ENCODE data around the gene BFSP1.

BFSP1 gene

GRCh38 chr20:17556837-17557674, 25.9 kb upstream of the BFSP1 start:
- DNase-seq, result peak; percentile 66 to 85

DNA sequence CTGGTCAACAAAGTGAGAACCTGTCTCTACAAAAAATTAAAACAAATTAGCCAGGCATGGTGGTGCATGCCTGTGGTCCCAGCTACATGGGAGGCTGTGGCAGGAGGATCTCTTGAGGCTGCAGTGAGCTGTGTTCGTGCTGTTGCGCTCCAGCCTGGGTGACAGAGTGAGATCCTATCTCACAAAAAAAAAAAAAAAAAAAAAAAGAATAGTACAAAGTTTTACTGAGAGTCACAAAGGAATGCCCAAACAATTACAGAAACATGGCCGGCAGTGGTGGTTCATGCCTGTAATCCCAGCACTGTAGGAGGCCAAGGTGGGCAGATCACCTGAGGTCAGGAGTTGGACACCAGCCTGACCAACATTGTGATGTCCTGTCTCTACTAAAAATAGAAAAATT, 23.9 kb upstream of the BFSP1 start:
- DNase-seq, result no peak

DNA sequence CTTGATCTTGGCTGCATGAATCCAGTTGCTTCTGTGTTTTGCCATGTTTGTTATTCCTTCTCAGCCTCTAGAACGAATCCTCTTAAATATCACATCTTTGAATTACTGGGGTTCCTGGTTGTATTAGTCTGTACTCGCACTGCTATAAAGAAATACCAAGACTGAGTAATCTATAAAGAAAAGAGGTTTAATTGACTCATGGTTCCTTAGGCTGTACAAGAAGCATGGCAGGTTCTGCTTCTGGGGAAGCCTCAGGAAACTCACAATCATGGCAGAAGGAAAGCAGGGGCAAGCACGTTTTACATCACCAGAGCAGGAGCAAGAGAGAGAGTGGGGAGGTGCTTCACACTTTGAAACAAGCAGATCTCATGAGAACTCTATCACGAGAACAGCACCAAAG, 18.0 kb upstream of the BFSP1 start:
- no peak for DNase-seq

DNA sequence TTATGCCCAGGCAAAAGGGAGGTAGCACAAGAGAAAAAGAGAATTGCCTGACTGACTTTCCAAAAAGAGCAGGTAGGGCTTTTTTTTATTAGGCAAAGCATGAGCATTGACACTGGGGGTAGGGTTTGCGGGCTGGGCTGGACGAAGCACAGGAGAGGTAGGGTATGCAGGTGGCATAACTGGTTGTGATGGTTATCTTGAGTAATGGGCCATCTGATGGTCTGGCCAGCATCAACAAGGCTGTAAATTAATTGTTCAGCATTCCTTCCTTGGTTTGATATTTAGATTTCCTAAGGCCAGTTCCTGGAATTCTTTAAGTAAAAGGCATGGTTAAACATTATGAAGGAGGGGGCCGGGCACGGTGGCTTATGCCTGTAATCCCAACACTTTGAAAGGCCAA, 13.9 kb upstream of the BFSP1 start:
- DNase-seq, result no peak

DNA sequence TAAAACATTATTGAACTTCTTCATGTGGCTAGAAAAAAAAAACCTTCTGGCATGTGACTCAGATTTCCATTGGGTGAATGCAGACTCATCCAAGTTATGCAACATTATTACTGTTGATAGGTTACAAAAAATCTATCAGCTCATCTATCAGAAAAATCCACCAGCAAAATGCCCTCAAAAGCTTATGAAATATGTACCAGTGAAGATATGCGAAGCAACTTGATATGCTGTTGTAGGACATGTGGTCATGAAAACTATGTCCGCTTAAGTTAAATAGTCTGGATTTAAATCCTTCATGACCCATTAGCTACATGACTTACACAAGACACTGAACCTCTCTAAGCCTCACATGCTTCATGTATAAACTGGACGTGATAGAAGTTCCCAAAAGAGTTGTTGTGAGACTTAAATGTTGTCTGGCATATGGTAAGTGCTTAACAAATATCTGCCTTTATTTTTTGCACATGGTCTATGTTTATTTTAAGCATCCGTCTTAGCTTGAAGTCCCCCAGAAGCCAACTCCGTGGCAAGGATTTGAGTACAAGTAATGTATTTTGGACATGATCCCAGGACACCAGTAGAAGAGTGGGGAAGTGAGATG, 12.5 kb upstream of the BFSP1 start:
- no peak for DNase-seq

GRCh38 chr20:17542993-17543412, 11.8 kb upstream of the BFSP1 start:
- no peak for DNase-seq

- no peak for DNase-seq
Observed at GRCh38 chr20:17542481-17542880, 11.3 kb upstream of the BFSP1 start.

- DNase-seq, result no peak
Observed at GRCh38 chr20:17541996-17542395, 10.8 kb upstream of the BFSP1 start.

DNA sequence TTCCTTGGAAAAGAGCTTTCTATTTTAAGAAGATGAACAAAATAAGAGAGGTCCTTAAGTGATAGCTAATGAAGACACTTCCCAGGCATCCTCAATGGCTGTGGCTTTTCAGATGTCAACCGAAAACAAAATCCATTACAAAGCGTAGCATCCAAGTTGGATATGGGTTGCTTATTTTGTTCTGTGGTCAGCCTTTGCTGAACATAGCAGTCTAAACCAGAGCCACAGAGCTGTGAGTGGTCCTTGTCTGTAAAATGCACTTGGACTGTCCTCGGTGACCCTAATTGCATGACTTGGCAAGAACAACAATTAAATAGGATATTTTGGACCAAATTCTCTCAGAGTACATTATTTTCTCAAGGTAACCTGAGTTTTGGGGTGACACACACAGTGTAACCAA, 10.4 kb upstream of the BFSP1 start:
- DNase-seq, result no peak

- DNase-seq, result no peak
Observed at GRCh38 chr20:17538517-17539170, 7.5 kb upstream of the BFSP1 start.

GRCh38 chr20:17537959-17538358, 6.8 kb upstream of the BFSP1 start:
- DNase-seq, result no peak

GRCh38 chr20:17536944-17537444, 5.8 kb upstream of the BFSP1 start:
- peak; percentile 79 to 82 for DNase-seq

DNA sequence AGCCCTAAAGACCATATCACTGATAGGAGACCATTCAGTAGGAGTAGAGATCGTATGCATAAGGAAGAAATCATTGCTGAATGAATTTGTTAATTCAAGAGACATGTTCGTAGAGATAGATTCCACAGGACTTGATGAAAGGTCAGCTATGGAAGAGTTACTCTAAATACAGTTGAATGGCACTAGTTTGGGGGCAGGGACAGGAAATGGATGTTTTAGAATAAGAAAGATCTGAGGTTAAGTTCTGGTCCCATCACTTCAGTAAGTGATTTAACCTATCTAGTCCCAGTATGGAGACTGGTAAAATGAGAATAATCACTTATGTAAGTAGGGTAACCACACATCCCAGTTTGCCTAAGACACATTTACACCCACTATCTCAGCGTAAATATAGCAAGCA, 2.9 kb upstream of the BFSP1 start:
- no peak for DNase-seq

DNA sequence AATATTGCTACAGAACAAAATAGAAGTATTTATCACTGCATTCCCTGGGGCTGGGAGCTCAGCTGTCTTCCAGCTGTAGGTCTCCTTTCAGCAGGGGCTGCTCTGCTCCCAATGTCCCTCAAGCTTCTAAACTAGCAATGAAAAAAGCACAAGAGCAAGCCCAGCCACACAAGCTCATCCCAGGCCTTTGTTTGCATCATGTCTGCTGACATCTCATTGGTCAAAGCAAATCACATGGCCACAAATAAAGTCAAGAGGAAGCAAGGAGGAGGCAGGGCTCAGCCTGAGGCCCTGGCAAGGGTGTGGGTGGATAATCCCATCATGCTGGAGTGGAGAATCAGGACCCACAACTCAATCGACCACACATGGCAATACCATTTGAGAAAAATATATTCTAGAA, 2.2 kb upstream of the BFSP1 start:
- DNase-seq, result peak in 1 of 2 experiments; percentile 44

GRCh38 chr20:17531665-17532025, 466 bp upstream of the BFSP1 start:
- DNase-seq, result no peak

- no peak for DNase-seq
Observed at GRCh38 chr20:17530153-17530552, 1.0 kb downstream of the BFSP1 start.

- DNase-seq, result no peak
Observed at GRCh38 chr20:17529586-17529985, 1.6 kb downstream of the BFSP1 start.

DNA sequence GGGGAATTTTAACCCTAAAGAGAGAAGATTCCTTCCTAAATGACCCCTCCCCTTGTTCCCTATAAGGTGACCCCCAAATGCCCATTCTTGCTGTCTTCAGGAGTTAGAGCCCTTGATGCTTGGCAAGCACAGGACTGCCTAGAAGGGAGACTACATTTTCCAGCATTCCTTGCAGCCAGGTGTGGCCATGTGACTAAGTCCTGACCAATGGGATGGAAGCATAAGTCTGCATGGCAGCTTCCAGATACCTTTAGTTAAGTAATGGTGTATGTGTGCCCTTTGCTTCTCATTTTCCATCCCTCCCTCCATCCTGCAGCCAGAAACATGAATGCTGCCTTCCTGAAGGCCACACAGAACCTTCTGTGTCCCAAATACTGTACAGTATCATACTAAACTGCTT, 5.5 kb downstream of the BFSP1 start:
- peak in 1 of 2 experiments; percentile 20 for DNase-seq

DNA sequence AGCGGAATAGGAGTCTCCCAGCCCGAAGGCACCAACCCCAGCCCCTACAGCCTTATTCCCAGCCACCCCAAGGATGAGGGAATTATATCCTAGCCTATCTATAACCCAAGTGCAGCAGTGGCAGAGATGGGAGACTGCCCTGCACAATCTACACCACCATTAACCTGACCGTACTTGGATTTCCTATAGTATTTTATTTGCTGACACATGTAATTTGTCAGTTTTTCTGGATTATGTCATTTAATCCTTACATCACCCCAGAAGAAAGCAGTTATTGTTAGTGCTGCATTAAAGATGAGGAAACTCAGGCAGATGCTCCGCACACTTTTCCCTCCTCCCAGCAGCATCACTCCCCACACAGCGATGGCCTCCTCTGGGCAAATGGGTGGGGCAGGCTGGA, 6.0 kb downstream of the BFSP1 start:
- no peak for DNase-seq

DNA sequence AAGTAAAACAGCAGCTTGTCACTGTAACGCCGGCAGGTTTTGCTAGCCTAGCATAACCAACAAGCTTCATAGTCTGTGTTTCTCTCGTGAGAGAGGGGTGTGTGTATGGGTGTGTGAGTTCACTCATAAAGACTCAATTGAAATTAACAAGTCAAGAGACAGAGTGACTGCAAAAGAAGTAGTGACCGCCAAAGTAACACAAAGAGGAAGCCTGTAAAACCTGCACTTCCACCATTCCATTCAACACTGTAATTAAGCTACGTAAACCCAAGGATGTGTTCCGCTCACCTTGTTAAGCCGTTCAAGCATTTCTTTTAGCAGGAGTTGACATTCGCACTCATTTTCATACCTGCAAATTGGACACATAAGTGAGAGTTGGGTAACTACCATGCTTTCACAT, 6.6 kb downstream of the BFSP1 start:
- peak in 1 of 2 experiments; percentile 6 for DNase-seq

DNA sequence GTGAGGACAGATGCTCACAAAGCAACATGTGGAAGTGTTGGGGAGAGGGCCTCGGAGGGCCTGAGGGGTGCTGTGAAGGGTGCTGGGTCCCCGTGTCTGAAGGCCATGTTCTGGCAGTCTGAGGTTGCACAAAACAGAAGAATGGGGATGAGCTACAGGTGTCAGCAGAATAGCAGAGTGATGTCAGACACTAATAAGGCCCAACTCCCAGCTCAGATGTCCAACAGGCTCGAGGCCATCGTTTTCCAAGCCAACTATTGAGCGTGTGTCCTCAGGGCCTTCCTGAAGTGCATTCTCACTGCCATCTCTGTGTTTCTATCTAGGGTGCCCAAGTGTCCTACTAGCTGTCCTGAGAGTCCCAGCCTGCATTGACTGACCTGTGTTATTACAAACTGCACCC, 7.9 kb downstream of the BFSP1 start:
- DNase-seq, result no peak

- DNase-seq, result no peak
Observed at GRCh38 chr20:17522528-17522927, 8.7 kb downstream of the BFSP1 start.

DNA sequence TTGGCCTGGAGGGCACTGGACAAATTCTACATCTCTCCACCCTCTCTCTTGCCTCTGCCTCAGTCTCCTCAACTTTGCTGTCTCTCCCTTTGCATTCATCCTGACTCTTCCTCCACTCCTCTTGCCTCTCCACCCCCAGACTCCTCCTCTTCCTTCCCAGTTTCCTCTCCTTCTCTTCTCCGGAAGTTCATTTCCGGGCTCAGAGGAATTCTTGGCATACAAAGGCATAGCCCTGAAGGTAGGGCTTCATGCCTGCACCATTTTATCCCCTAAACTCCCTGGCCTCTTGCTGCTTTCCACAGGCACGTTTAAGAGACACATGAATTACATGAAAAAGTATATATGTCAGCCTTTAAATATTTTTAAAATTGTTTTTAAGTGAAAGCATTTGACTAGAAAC, 10.6 kb downstream of the BFSP1 start:
- no peak for DNase-seq
